Left ventricle myocardium inferior (tissue), 1 donor: Measurements from ENCODE around the gene MMD. TPM values are rescaled to one million over a fixed set of nuclear protein-coding genes. Genes with fewer than 3 reads are reported as not detected.
A peak's percentile ranks its signal among the peaks of the same experiment; 100 is the strongest.
"Not testable (repeated sequence)": the region's sequence is repeated elsewhere in the genome, so short reads cannot be mapped to it uniquely, and the experiment has no call there.

Source experiments
- DNase-seq: peaks from one replicate; pipeline ENCODE4 v3.0.0-alpha.2; 2020
- H3K27ac ChIP-seq: fragments of 200-600 bp; replicated peaks from 2 replicates; pipeline ENCODE4 v1.8.0; 2021
- H3K27me3 ChIP-seq: fragments of 200-600 bp; 2 replicates; pipeline ENCODE4 v1.8.0; 2021; ENCODE audit warnings: low read depth
- H3K36me3 ChIP-seq: fragments of 200-600 bp; 2 replicates; pipeline ENCODE4 v1.8.0; 2021
- H3K4me1 ChIP-seq: fragments of 200-600 bp; 2 replicates; pipeline ENCODE4 v1.8.0; 2021
- H3K4me3 ChIP-seq: fragments of 200-600 bp; 2 replicates; pipeline ENCODE4 v1.8.0; 2021; ENCODE audit warnings: mild to moderate bottlenecking, moderate library complexity
- H3K9me3 ChIP-seq: fragments of 200-600 bp; replicated peaks from 2 replicates; pipeline ENCODE4 v1.8.0; 2021
- intact Hi-C: fragments of 100-400 bp; cut with micrococcal nuclease; formaldehyde crosslinking; loops from one replicate; pipeline ENCODE4 v1.11.0; 2022
- total RNA-seq: library from RNA; stranded (reverse); fragmentation: NEBNext Ultra II Directional; extraction: Animal tissue kit (Norgen Biotek cat#: 25700); gene quantifications from one replicate; pipeline ENCODE4 v1.2.1, GENCODE V29; 2021
- TF ChIP-seq, protein P1 (sequence below): fragments of 200-600 bp; IDR thresholded peaks from 2 replicates; pipeline ENCODE4 v1.8.0; 2021; ENCODE audit warnings: antibody characterized with exemption, mild to moderate bottlenecking, borderline replicate concordance
- donor health status: DM: no; HTN: yes; CAD: no; lungs with severe emphysema.

Gene MMD
- total RNA-seq, 1 donor from 2014 or later = 9.5 TPM

DNA sequence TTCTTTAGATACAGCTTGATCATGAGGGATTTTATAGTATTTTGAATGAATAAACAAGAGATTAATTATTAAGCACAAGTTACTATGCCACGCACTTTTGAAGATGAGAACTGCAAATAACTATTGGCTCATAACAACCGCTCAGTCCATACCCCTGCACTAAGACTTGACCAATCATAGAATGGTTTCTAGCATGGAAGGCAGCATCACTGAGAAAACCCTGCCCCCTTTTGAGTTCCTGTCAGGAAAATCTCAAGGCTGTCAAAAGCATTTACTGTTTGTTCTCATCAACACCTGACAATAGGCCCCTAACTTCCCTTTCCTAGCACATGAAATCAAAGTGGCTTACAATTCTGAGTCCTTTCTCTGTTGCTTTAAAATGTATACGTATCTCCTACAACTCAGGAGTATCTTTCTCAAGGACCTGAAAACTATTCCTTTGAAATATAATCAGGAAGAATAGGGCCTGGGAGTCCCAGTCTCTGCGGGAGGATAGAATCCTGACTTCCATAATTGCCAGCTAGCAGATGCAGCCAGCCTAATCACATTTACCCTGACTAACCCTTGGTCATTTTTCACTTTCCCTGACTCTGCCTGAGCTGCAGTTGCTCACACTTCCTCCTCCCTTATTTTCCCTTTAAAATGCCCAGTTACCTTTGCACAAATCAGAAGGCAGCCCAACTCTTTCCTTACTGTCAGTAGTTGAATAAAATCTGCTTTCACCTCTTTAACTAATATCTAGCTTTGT, 9.1 kb upstream of the MMD start:
- H3K4me1 ChIP-seq = peaks cover 16% of the 10 kb centered on the region
- TF ChIP-seq, protein P1, sequence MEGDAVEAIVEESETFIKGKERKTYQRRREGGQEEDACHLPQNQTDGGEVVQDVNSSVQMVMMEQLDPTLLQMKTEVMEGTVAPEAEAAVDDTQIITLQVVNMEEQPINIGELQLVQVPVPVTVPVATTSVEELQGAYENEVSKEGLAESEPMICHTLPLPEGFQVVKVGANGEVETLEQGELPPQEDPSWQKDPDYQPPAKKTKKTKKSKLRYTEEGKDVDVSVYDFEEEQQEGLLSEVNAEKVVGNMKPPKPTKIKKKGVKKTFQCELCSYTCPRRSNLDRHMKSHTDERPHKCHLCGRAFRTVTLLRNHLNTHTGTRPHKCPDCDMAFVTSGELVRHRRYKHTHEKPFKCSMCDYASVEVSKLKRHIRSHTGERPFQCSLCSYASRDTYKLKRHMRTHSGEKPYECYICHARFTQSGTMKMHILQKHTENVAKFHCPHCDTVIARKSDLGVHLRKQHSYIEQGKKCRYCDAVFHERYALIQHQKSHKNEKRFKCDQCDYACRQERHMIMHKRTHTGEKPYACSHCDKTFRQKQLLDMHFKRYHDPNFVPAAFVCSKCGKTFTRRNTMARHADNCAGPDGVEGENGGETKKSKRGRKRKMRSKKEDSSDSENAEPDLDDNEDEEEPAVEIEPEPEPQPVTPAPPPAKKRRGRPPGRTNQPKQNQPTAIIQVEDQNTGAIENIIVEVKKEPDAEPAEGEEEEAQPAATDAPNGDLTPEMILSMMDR = no peak
- H3K4me3 ChIP-seq = no peak overlapping the region
- intact Hi-C loops = no loop called here
- no peaks in the 10 kb centered on the region for H3K27me3 ChIP-seq
- H3K27ac ChIP-seq = peak overlapping the region; percentile 70
- DNase-seq = no peak
- H3K36me3 ChIP-seq = no peaks in the 10 kb centered on the region
- H3K9me3 ChIP-seq = no peaks in the 10 kb centered on the region

DNA sequence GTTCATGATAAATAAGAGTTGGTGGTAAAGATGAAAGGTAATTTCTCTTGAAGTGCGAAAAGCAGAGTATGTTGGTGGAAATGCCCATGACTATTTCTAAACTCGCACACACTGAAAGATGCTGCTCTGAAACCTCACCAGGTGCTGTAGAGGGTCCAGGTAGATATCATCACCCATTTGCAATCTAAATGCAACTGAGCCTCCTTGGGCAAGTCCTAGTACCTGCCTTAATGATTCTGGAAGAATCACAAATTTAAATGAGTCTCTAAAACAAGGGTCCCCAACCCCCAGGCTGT, 5.9 kb upstream of the MMD start:
- TF ChIP-seq, protein P1 = no peak
- H3K27ac ChIP-seq = no peak overlapping the region
- peaks cover 23% of the 10 kb centered on the region for H3K4me1 ChIP-seq
- H3K36me3 ChIP-seq = no peaks in the 10 kb centered on the region
- H3K9me3 ChIP-seq = no peaks in the 10 kb centered on the region
- H3K27me3 ChIP-seq = no peaks in the 10 kb centered on the region
- H3K4me3 ChIP-seq = no peak overlapping the region
- no peak for DNase-seq
- intact Hi-C loops = no loop called here

DNA sequence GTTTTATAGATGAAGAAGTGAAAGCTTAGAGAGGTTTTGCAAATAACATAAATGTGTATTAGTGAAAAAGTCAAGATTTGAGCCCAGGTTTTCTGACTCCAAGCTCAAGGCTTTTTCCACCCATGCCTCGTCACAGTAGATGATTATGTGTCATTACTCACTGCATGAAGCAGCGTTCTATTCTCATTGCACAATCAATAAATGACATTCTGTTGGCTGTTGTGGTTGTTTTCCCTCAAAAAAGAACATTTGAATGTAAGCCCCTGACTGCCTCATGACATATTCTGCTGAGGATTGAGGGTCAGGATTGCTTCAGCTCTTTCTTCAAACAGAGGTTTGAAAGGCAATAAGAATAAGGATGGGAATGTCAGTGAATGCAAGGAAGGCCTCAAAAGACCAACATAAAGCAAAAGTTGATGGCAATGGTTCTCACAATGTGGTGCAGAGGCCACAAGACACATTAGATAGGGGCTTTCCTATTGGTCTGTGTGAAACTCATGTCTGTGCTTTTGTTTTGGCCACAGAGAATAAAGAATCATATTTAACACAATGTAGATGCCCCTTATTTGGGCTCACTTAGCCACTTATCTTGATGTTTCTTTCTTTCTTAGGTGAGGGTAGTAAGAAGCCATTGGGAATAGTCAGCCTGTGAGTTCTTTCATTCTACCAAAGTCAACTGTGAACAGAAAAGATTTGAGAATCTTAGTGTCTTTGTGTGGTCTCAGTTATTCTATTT, 5.4 kb upstream of the MMD start:
- Histone ChIP-seq H3K36me3 (no peaks in the 10 kb centered on the region), H3K4me3 (no peak overlapping the region), H3K27me3 (no peaks in the 10 kb centered on the region), H3K27ac (no peak overlapping the region), H3K9me3 (no peaks in the 10 kb centered on the region), H3K4me1 (peaks cover 29% of the 10 kb centered on the region)
- TF ChIP-seq, protein P1 = no peak
- intact Hi-C loops = no loop called here
- no peak for DNase-seq

GRCh38 chr17:55424893-55425540, 3.4 kb upstream of the MMD start:
- no peak overlapping the region for H3K27ac ChIP-seq
- peaks cover 30% of the 10 kb centered on the region for H3K4me1 ChIP-seq
- intact Hi-C loops = no loop called here
- H3K4me3 ChIP-seq = no peak overlapping the region
- no peaks in the 10 kb centered on the region for H3K9me3 ChIP-seq
- H3K36me3 ChIP-seq = no peaks in the 10 kb centered on the region
- TF ChIP-seq, protein P1 = no peak
- DNase-seq = no peak
- H3K27me3 ChIP-seq = no peaks in the 10 kb centered on the region

DNA sequence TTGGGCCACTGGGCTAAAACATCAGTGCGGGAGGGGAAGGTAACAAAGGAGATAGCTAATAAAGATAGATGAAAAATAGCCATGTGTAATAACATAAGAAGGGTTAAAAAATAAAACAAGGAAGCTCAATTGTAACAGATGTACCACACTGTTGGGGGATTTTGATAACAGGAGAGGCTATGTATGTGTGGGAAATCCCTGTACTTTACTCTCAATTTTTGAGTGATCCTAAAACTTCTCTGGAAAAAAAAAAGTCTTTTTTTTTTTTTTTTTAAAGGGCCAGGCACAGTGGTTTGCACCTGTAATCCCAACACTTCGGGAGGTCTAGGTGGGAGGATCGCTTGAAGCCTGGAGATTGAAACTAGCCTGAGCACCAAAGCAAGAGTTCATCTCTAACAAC, 1.9 kb upstream of the MMD start:
- no peak for DNase-seq
- H3K4me3 ChIP-seq = peak overlapping the region; percentile 16
- TF ChIP-seq, protein P1 = no peak
- intact Hi-C loops = no loop called here
- H3K9me3 ChIP-seq = no peaks in the 10 kb centered on the region
- H3K36me3 ChIP-seq = no peaks in the 10 kb centered on the region
- H3K27me3 ChIP-seq = no peaks in the 10 kb centered on the region
- peaks cover 36% of the 10 kb centered on the region for H3K4me1 ChIP-seq
- H3K27ac ChIP-seq = no peak overlapping the region

DNA sequence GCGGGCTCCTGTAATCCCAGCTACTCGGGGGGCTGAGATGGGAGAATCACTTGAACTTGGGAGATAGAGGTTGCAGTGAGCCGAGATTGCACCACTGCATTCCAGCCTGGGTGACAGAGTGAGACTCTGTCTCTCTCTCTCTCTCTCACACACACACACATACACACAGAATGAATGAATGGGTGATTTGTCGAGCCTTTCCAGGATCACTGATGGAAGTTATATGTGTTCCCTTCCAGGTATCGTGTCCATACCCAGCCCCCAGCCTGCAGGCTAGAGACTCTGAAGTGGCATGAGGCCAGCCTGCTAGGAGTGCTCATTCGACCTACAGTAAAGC, 1.2 kb upstream of the MMD start:
- peak overlapping the region; percentile 89 for H3K27ac ChIP-seq
- intact Hi-C loops, H3K9me3 ChIP-seq: not testable (repeated sequence)

More for the DNA sequence above, 1.2 kb upstream of the MMD start:
- DNase-seq, H3K27me3 ChIP-seq, H3K36me3 ChIP-seq: not testable (repeated sequence)
- Histone ChIP-seq H3K4me3 (peak overlapping the region; percentile 16), H3K4me1 (peaks cover 40% of the 10 kb centered on the region)
